GM21786 (cell line): ENCODE results near the gene KDM4C.

Experiments used
- ATAC-seq: cut with Tn5 transposase; IDR thresholded peaks from one replicate; pipeline ENCODE4 v1.9.1; 2021; ENCODE audit not compliant: unreplicated experiment

The KDM4C gene

GRCh38 chr9:7125231-7125630 lies 367.5 kb downstream of the KDM4C start:
- ATAC-seq = no peak

GRCh38 chr9:7129391-7129790 lies 371.6 kb downstream of the KDM4C start:
- no peak for ATAC-seq

- no peak for ATAC-seq
Measured at GRCh38 chr9:7130266-7130820, 372.6 kb downstream of the KDM4C start.

GRCh38 chr9:7132605-7133004 lies 374.8 kb downstream of the KDM4C start:
- no peak for ATAC-seq

GRCh38 chr9:7135735-7136134 lies 378.0 kb downstream of the KDM4C start:
- no peak for ATAC-seq

GRCh38 chr9:7137040-7137439 lies 379.3 kb downstream of the KDM4C start:
- ATAC-seq = no peak

GRCh38 chr9:7137571-7137970 lies 379.8 kb downstream of the KDM4C start:
- no peak for ATAC-seq

GRCh38 chr9:7139886-7140285 lies 382.1 kb downstream of the KDM4C start:
- no peak for ATAC-seq

- no peak for ATAC-seq
Measured at GRCh38 chr9:7140401-7140800, 382.6 kb downstream of the KDM4C start.

- ATAC-seq = no peak
Measured at GRCh38 chr9:7143645-7144200, 385.9 kb downstream of the KDM4C start.

GRCh38 chr9:7144265-7145046 lies 386.7 kb downstream of the KDM4C start:
- no peak for ATAC-seq

GRCh38 chr9:7145361-7146069 lies 387.7 kb downstream of the KDM4C start:
- ATAC-seq = no peak

GRCh38 chr9:7146582-7146981 lies 388.8 kb downstream of the KDM4C start:
- ATAC-seq = no peak

- ATAC-seq = no peak
Measured at GRCh38 chr9:7147121-7148090, 389.6 kb downstream of the KDM4C start.

- ATAC-seq = no peak
Measured at GRCh38 chr9:7148243-7148765, 390.5 kb downstream of the KDM4C start.

- no peak for ATAC-seq
Measured at GRCh38 chr9:7149258-7149657, 391.5 kb downstream of the KDM4C start.

GRCh38 chr9:7150153-7150890 lies 392.5 kb downstream of the KDM4C start:
- peak; percentile 51 for ATAC-seq

GRCh38 chr9:7153134-7153533 lies 395.4 kb downstream of the KDM4C start:
- no peak for ATAC-seq

- ATAC-seq = no peak
Measured at GRCh38 chr9:7153566-7153965, 395.8 kb downstream of the KDM4C start.
